ENCODE results near the gene TMEM119.

The TMEM119 gene

DNA sequence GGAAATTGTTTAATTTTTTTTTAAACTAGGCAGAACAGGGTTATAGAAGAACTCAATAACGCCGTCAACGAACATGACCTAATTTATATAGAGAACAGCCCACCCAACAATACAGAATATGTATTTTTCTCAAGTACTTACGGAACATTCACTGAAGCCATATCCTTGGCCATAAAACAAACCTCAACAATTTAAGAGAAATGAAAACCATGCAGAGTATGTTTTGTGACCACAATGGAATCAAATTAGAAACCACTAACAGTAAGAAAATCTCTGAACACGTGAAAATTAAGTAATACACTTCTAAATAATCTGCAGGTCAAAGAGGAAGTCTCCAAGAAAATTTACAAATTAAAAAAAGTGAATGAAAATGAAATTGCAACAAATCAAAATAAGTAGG is 46.3 kb downstream of the TMEM119 start:
- in situ Hi-C loops (cut with MboI; ENCODE audit: low sequenced_read_pairs): loop anchor here (25.0 kb wide), 1 partner anchor 536 kb away; the partner anchor contains the start of genes ALKBH2 and UNG

DNA sequence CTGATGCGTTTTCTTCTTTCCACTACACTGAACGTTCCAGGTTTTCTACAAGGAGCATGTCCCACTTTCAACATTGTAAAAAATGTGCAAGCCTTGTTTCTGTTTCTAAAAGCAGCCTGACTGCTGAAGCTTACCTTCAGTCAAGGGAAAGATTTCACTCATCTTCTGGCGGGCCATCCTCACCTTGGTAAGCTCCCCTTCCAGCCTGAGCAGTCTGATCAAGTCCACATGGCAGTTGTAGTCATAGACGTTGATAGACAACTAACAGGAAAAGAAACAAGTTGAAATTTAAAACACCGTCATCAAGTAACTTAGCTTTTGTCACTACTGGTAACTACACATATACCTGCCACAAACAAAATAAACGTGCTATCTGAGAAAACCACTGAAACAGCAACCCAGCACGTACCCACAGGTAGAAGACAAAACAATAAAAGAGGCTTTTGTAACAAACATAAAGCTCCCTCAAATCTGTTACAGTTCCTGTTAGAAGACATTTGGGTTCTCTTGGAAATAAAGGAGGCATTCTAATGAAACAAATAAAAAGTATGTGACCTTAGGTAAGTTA is 48.8 kb downstream of the TMEM119 start:
- in situ Hi-C loops (cut with MboI; ENCODE audit: low sequenced_read_pairs): no loop called here

DNA sequence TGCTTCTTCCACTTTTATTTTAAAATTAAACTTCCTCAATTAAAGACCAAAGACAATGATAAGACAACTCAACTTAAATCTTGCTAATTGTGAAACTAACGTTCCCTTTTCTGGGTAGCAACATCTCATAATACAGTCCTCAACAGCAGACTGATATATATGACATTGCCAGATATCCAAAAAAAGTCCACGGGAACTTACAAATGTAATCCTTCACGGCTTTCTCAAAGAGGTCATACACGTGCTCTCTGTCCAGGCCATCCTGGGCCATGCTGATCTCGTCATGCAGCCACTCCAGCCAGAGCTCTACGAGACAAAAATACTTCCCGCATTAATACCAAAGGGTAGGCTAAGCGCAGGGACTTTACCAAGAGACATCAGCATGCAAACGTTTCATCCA is 50.2 kb downstream of the TMEM119 start:
- in situ Hi-C loops (cut with MboI; ENCODE audit: low sequenced_read_pairs): no loop called here

DNA sequence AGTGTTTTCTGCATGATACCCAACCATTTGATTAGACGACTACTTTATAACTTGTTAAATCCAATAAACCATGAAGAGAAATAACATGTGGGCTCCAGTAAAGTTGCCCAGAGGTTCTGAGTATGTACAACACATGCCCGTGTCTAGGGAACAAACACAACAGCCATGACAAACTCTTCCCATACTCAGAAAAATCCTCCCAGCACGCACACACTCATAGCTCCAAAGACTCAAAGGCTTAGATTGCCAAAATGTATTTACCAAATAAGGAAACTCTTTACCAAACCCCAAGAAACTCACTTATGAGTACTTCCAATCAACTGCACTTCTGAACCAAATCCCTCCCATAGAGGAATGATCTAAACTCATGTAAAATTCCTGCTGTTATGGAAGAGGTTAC is 54.2 kb downstream of the TMEM119 start:
- in situ Hi-C loops (cut with MboI; ENCODE audit: low sequenced_read_pairs): no loop called here

DNA sequence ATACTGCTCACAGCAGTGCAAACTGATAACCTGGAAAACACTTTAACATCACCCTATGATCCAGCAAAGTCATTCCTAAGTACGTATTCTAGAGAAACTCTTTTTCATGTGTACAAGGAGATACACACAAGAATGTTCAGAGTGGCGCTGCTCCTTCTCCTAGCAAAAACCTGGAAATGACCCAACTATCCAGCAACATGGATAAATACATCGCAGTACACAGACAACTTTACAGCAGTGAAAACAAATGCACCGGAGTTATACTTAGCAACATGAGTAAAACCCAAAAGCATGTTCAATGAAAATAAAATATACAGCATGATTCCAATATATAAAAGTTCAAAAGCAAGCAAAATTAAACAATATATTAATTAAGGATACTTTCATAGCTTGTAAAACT is 55.6 kb downstream of the TMEM119 start:
- in situ Hi-C loops (cut with MboI; ENCODE audit: low sequenced_read_pairs): no loop called here

All from HL-60/S4 treated with retinoic acid at 250 ng/mL for 4 days and 3 days (cell line).